Thyroid gland (tissue), 4 donors: ENCODE measurements around the gene COL13A1. TPM values are rescaled to one million over a fixed set of nuclear protein-coding genes. Genes with fewer than 3 reads are reported as not detected.

ENCODE experiments used
- DNase-seq, 2 donors: peaks; one replicate each; pipeline ENCODE4 v3.0.0-alpha.2; 2019
- H3K27ac ChIP-seq, 3 donors: fragments of 200-600 bp; sonication (generic); 1 replicate in 2 of 3; 2 replicates in 1 of 3; pipeline ENCODE4 v1.5.1; 2016 to 2019; ENCODE audit warnings: mild to moderate bottlenecking in 1 of 3, moderate library complexity in 1 of 3
- H3K27me3 ChIP-seq: fragments of 200-600 bp; sonication (generic); one replicate; pipeline ENCODE4 v1.5.1; 2019
- H3K36me3 ChIP-seq, 2 donors: fragments of 200-600 bp; sonication (generic); one replicate each; pipeline ENCODE4 v1.5.1; 2016 to 2019
- H3K4me1 ChIP-seq, 2 donors: fragments of 200-600 bp; sonication (generic); one replicate each; pipeline ENCODE4 v1.5.1; 2017 to 2019
- H3K4me3 ChIP-seq, 3 donors: fragments of 200-600 bp; sonication (generic); replicated peaks in 1 of 3; 1 replicate in 2 of 3; 2 replicates in 1 of 3; pipeline ENCODE4 v1.5.1; 2016; ENCODE audit warnings: mild to moderate bottlenecking in 1 of 3
- H3K9me3 ChIP-seq: fragments of 200-600 bp; sonication (generic); one replicate; pipeline ENCODE4 v1.5.1; 2017
- CTCF ChIP-seq, 6 experiments: fragments of 200-600 bp in 3 of 6; fragments of 450-650 bp in 3 of 6; sonication (generic) in 3 of 6; IDR thresholded peaks; one replicate each; pipeline ENCODE4 v1.5.1; 2016 to 2019; ENCODE audit warnings: antibody characterized with exemption in 6 of 6, mild to moderate bottlenecking in 2 of 6, inconsistent platforms in 1 of 6, moderate library complexity in 1 of 6
- POLR2A ChIP-seq, 2 donors: fragments of 450-650 bp; IDR thresholded peaks; one replicate each; pipeline ENCODE4 v1.6.1; 2017; ENCODE audit warnings: antibody characterized with exemption in 2 of 2, mild to moderate bottlenecking in 2 of 2, moderate library complexity in 1 of 2
- WGBS, 2 donors: methylation state at CpG; one replicate each; pipeline ENCODE4 v1.1.5; 2017; 5-methylcytosine and 5-hydroxymethylcytosine counted together
- intact Hi-C: fragments of 100-400 bp; cut with DNase I; formaldehyde crosslinking; loops from one replicate; pipeline ENCODE4 v1.15.1; 2023
- total RNA-seq, 4 donors: library from RNA; depleted of rRNA; stranded (reverse); fragments of >200 nt; gene quantifications; one replicate each; pipeline ENCODE4 v1.2.3, GENCODE V29; 2016

COL13A1 gene
- total RNA-seq: 1 to 10 TPM in 1 of 4 donors, under 1 TPM in 3; 0.22 to 2.4 (median 0.41) TPM

- Histone ChIP-seq H3K36me3 (no peaks in the 10 kb centered on the region), H3K27me3 (no peaks in the 10 kb centered on the region), H3K27ac (no peak within 1 kb of the TSS), H3K4me3 (peak within 1 kb of the TSS in 2 of 3 donors; percentile 28 to 41), H3K4me1 (peaks cover 17 to 21% of the 10 kb centered on the region in 2 donors), H3K9me3 (no peaks in the 10 kb centered on the region)
- no peak for TF ChIP-seq CTCF (IDR thresholded peaks at IDR 0.05)
- peak in 1 of 2 donors; percentile 8 for TF ChIP-seq POLR2A (IDR thresholded peaks at IDR 0.05)
- intact Hi-C loops: no loop called here
- WGBS, 2 donors: 0 to 1% methylated on average over 54 to 55 of the region's 58 CpGs
- peak; percentile 51 to 63 for DNase-seq
Measured at GRCh38 chr10:69801434-69802315, at the start of gene COL13A1. Gene COL13A1, plus strand, starts transcription at chr10:69801906. Its CDS starts 518 bp downstream, at chr10:69802424.

- no peaks in the 10 kb centered on the region for H3K9me3 ChIP-seq
- intact Hi-C loops: no loop called here
- 82% methylated on average over 7 of the region's 7 CpGs for WGBS, 2 donors
- H3K27ac ChIP-seq: no peak overlapping the region
- H3K27me3 ChIP-seq: no peaks in the 10 kb centered on the region
- no peak for TF ChIP-seq CTCF (IDR thresholded peaks at IDR 0.05)
- TF ChIP-seq POLR2A (IDR thresholded peaks at IDR 0.05): no peak
- H3K36me3 ChIP-seq: no peaks in the 10 kb centered on the region
- peaks cover 0 to 4% of the 10 kb centered on the region in 2 donors for H3K4me1 ChIP-seq
- H3K4me3 ChIP-seq: no peak overlapping the region
- DNase-seq: no peak
Measured at GRCh38 chr10:69752479-69752878, 49.2 kb upstream of the COL13A1 start.

- DNase-seq: no peak
- Histone ChIP-seq H3K36me3 (no peaks in the 10 kb centered on the region), H3K4me3 (no peak overlapping the region), H3K27me3 (no peaks in the 10 kb centered on the region), H3K9me3 (no peaks in the 10 kb centered on the region), H3K4me1 (peaks cover 0 to 5% of the 10 kb centered on the region in 2 donors), H3K27ac (no peak overlapping the region)
- TF ChIP-seq CTCF (IDR thresholded peaks at IDR 0.05) (no peak), POLR2A (IDR thresholded peaks at IDR 0.05) (no peak)
- 92 to 100% methylated on average over 1 of the region's 1 CpG for WGBS, 2 donors
- intact Hi-C loops: no loop called here
Measured at GRCh38 chr10:69756279-69756678, 45.4 kb upstream of the COL13A1 start.

GRCh38 chr10:69757206-69757552 is 44.5 kb upstream of the COL13A1 start:
- intact Hi-C loops: no loop called here
- 82 to 100% methylated on average over 2 to 5 of the region's 5 CpGs for WGBS, 2 donors
- Histone ChIP-seq H3K27me3 (no peaks in the 10 kb centered on the region), H3K4me1 (peaks cover 0 to 5% of the 10 kb centered on the region in 2 donors), H3K4me3 (no peak overlapping the region), H3K36me3 (no peaks in the 10 kb centered on the region), H3K27ac (no peak overlapping the region), H3K9me3 (no peaks in the 10 kb centered on the region)
- no peak for DNase-seq
- TF ChIP-seq CTCF (IDR thresholded peaks at IDR 0.05): no peak
- TF ChIP-seq POLR2A (IDR thresholded peaks at IDR 0.05): no peak
